GM12892 (cell line): ENCODE data around the gene NAPG.
"Not testable (repeated sequence)": the region's sequence is repeated elsewhere in the genome, so short reads cannot be mapped to it uniquely, and the experiment has no call there.

Experiments used
- POLR2A ChIP-seq: IDR thresholded peaks from 2 replicates; pipeline ENCODE4 v1.6.1; 2011; ENCODE audit warnings: low read depth, low read length, control low read depth
- POLR2AphosphoS5 ChIP-seq: IDR thresholded peaks from 2 replicates; pipeline ENCODE4 v1.6.1; 2011; ENCODE audit warnings: low read depth, low read length, control low read depth

- not testable (repeated sequence) for TF ChIP-seq POLR2AphosphoS5, POLR2A
Measured at GRCh38 chr18:10505892-10506291, 19.9 kb upstream of the NAPG start.
